Activated T-helper 1 cell treated with anti-CD3 and anti-CD28 coated beads, Interleukin-2, amount 50 U/mL, for 16 hours (primary cell): Measurements from ENCODE around the gene C5AR1.
"Not testable (repeated sequence)": the region's sequence is repeated elsewhere in the genome, so short reads cannot be mapped to it uniquely, and the experiment has no call there.

Experiments used
- DNase-seq, 2 donors: peaks; one replicate each; pipeline ENCODE4 v3.0.0-alpha.2; 2020; ENCODE audit warnings: low read depth in 1 of 2, low spot score in 1 of 2

Gene C5AR1

GRCh38 chr19:47284324-47284899 is 25.2 kb upstream of the C5AR1 start:
- no peak for DNase-seq

GRCh38 chr19:47296036-47296435 is 13.6 kb upstream of the C5AR1 start:
- peak; percentile 19 to 60 for DNase-seq

- DNase-seq, result not testable (repeated sequence)
Measured at GRCh38 chr19:47300867-47301266, 8.8 kb upstream of the C5AR1 start.

- DNase-seq, result no peak
Measured at GRCh38 chr19:47302249-47302648, 7.4 kb upstream of the C5AR1 start.

- DNase-seq, result no peak
Measured at GRCh38 chr19:47303966-47304365, 5.7 kb upstream of the C5AR1 start.

GRCh38 chr19:47305309-47305751 is 4.3 kb upstream of the C5AR1 start:
- DNase-seq, result peak; percentile 26 to 36

GRCh38 chr19:47306303-47306702 is 3.4 kb upstream of the C5AR1 start:
- DNase-seq, result no peak

- DNase-seq, result no peak
Measured at GRCh38 chr19:47309038-47309437, 623 bp upstream of the C5AR1 start.

GRCh38 chr19:47310323-47310722 is 662 bp downstream of the C5AR1 start:
- no peak for DNase-seq

- DNase-seq, result no peak
Measured at GRCh38 chr19:47310819-47311218, 1.2 kb downstream of the C5AR1 start.

GRCh38 chr19:47312366-47313006 is 2.8 kb downstream of the C5AR1 start:
- no peak for DNase-seq

GRCh38 chr19:47313754-47314295 is 4.2 kb downstream of the C5AR1 start:
- no peak for DNase-seq

- no peak for DNase-seq
Measured at GRCh38 chr19:47315125-47315821, 5.6 kb downstream of the C5AR1 start.

GRCh38 chr19:47316513-47316912 is 6.9 kb downstream of the C5AR1 start:
- no peak for DNase-seq

GRCh38 chr19:47319923-47320871 is 10.5 kb downstream of the C5AR1 start:
- no peak for DNase-seq

- no peak for DNase-seq
Measured at GRCh38 chr19:47321630-47322029, 12.0 kb downstream of the C5AR1 start.

- no peak for DNase-seq
Measured at GRCh38 chr19:47322058-47322457, 12.4 kb downstream of the C5AR1 start.

- no peak for DNase-seq
Measured at GRCh38 chr19:47323409-47323808, 13.7 kb downstream of the C5AR1 start.

GRCh38 chr19:47323872-47324271 is 14.2 kb downstream of the C5AR1 start:
- DNase-seq, result no peak

GRCh38 chr19:47324502-47324901 is 14.8 kb downstream of the C5AR1 start:
- no peak for DNase-seq

GRCh38 chr19:47330466-47330869 is 20.8 kb downstream of the C5AR1 start:
- DNase-seq, result no peak
